NAMALWA (cell line): Measurements from ENCODE around the gene PRMT7.

Source experiments
- DNase-seq: peaks from one replicate; pipeline ENCODE4 v3.0.0-alpha.2; 2015; ENCODE audit warnings: low spot score

The PRMT7 gene

DNA sequence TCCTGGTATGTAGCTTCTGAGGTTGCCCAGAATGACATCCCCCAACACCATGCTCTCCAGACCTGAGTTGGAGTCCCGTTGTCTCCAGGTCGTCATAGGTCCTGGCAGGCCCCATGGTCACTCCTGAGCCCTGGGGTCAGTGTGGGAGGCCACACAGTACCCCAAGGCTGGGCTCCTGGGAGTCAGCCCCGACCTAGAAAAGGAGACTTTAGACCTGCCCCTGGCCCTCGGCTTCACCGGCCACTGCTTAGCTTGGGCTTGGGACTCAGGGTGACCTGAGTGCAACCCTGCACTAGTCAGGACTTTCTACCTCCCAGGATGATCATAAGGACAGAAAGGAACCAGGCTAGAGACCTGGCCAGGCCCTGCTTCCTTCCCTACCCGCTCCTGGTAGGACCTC, 65.8 kb downstream of the PRMT7 start:
- no peak for DNase-seq

DNA sequence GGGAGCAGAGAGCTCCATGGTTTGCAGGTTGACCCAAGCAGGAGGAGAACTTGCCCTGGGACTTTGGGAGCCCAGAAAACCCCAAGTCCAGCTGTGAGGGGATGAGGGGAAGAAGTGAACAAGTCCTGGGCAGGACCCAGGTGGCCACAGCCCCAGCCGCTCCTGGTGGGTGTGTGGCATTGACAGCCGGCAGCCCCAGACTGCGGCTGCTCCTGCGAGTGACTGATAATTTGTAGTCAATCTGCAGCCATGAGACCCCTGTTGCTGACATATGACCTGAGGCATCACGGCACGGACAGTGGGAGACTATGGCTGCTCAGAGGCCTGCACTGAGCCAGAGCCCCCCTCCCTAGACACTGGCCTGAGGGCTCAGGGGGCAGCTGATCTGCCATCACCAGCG, 66.4 kb downstream of the PRMT7 start:
- no peak for DNase-seq

DNA sequence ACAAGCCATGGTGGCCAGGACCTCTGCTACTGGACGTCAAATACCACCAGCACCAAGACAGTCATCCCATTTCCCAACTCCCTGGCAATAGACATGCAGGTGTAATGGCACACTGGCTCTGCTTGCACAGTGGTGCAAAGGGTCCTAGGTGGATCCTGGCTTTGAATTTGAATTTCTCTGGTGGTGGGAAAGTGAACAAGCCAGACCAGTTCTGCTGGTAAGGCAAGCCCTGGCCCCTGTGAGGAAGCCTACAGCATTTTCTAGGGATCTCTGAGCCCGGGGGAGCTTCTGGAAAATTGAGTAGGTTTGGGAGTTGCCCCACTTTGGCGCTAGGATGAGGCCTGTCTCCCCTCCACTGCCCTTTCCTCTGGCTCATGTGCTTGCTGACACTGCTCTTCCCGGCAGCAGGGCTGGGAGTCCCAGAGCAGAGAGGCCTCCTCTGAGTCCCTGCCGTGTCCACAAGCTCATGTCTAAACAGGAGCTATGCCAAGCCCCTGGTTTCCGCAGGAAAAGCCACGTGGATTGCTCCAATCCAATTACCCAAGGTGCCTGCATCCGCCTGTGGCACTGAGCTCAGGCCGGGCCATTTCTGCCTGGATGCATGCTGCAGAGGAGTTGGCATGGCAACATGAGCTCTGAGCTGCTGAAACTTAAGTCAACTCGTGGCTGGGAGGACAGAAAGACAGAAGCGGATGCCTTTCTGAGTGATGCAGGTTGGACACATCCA, 67.0 kb downstream of the PRMT7 start:
- DNase-seq = no peak

DNA sequence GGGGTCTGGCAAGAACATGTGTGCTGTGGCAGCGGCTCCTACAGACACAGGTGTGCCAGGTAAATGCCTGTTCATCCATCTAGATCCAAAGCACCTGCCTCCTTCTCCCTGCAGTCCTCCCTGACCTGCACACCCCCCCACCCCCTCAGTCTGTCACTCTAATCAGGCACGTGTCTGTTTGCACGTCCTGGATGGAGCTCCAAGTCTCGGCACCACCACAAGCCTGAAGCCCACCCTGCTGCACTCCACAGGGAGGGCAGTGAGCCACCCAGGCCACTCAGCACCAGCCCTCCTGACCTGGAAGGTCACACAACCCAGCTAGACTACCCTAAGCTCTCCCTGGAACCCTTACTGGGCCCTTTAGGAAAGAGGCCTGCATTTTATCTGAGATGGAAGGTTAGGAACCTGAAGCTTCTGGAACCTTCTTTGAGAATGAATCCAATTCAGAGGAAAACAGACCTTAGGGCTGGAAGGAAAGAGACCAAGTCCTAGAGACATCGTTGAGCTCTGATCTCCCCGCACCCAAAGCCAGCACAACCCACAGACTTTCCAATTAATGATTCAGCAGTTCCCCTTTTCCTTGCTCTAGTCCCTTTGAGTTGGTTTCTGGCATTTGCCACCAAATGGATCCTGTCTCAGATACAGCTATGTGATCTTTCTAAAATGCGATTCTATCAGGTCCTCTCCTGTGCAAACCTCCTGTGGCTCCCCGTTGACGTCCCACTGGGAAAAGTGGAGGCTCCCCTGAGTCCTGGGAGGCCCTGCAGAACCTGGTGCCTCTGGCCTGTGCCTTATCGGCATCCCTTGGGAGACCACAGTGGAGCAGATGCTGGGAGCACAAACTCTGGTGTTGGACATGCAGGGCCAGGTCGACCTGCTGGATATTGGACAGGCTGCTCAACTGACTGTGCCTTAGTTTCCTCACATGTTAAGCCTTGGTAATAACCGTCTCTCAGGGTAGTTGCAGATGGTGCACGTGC, 67.9 kb downstream of the PRMT7 start:
- DNase-seq = no peak

DNA sequence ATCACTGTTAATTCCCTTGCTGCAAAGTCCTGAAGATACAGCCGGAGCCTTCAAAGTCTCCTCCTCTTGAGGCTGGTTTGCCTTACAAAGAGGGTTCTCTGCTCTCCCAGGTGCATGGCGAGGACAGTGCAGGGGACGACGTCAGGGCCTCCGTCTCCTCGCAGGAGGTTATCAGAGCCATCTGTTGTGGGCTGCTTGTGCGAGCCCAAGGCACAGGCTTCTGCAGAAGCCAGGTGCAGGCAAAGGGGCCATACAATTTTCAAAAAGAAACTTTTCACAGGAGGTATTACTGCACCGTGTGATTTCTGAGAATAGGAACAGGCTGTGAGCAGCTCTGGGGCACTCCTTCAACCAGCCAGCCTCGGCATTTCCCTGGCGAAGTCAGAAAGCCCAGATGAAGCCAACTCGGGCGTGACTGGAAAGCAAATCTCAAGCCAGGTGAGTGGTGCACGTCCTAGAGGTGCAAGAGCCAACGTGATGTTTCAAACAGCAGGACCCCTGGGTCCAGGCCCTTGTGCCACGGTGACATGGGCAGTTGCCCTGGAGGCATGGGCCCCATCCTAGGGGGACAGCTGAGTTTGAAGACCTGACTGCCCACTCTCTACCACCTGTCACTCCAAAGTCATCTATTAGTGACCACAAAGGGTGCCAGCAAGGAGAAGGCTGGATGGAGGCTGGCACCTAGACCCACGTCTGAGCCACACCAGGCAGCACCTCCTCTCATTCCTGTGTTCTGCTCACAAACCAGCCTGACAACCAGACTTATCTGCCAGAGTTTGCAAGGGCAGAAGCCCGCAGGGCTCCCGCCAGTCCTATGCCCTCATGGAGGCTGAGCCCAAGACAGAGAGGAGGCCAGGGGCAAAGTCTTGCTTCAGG, 68.9 kb downstream of the PRMT7 start:
- DNase-seq = peak; percentile 62

DNA sequence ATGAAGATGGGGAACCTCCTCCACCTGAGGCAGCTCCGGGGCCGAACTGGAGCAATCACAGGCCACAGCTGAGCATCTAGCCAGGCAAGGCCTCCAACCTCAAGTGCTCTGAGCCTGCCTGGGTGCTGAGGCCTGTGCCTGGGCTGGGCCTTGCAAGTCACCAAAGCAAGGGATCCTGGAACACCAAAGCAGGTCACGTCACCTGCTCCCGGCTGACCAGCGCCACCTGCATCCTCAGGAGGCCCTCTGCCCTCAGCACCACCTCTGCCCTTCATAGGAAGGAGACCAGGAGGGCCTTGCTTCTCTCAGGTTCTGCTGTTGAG, 69.5 kb downstream of the PRMT7 start:
- DNase-seq = no peak

DNA sequence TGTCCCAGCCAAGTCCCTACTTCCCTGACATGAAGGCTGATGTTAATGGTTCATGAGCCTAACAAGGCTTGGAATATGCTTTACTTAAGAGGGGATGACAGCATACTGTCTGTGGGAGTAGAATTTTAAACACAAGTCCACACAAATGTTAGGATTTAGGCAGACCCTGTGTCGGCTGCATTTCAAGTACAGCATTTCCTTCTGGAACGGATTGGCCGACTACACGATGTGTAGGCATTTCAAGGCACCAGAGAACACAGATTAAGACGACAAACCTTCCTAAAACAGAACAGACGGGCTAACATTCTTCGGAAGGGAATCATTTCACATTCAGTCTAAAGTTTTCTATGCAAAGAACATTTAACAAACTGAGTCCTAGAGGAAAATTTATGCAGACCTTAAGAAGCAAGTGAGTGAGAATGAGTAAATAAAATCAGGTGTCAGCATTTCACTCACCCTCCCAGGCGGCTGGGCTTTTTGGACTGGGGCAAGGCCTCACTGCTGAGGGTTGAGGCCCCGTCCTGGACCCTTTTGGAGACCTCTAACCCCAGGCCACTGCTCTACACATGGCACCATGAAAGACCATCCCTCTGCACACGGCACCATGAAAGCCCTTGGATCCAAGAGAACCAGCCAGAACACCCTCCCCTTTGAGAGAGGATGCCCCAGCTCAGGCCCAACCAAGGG, 70.0 kb downstream of the PRMT7 start:
- DNase-seq = no peak

DNA sequence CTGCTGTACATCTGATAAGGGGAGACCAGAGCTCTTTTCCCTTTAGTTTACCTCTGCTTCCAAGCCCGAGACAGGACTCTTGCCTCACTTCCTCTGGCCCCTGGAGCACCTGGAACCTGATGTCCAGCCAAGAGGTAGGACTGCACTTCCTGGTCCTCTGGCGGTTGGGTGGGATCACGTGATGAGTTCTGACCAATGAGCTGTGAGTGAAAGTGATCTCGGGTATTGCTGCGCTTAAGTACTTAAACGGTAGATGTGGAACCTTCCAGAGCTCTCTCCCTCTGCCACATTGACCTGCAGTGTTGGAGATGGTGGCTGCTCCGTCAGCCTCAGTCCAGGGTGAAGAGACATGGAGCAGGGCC, 70.5 kb downstream of the PRMT7 start:
- DNase-seq = no peak

DNA sequence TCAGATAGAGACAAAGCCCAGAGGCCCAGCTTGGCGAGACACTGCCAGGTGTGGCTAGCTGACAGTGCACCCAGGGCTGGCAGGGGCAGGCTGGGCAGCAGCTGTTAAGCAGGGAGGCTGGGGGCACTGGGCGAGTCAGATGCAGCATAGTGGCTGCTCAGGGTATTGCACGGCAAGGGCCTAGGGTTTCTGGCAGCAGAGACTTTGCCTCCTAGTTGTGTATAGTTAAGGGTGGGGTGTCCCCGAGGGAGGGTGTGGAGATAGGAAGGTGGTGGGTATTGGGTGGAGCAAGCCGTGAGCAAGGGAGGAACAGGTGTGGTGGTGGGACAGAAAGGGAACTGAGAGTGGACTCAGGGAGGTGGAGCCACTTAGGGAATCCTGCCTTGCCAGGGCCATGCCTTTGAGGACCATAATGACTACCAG, 71.5 kb downstream of the PRMT7 start:
- peak; percentile 57 for DNase-seq

DNA sequence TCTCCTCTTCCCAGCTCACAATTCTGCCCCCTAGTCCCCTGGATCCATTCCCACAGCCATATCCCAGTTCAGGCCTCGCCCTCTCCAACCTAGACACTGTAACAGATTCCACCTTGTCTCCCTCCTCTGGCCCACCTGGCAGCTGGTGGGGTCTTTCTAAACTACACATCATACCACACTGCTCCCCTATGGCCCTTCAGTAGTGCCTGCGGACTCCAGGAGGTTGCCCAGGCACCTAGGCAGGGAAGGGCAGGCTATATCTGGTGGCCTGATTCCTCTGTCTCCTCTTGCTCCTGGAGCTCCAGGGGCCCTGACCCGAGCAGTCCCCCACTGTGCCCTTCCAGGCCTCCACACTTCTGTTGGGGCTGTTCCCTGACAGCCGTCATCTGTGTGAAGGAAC, 73.0 kb downstream of the PRMT7 start:
- no peak for DNase-seq

DNA sequence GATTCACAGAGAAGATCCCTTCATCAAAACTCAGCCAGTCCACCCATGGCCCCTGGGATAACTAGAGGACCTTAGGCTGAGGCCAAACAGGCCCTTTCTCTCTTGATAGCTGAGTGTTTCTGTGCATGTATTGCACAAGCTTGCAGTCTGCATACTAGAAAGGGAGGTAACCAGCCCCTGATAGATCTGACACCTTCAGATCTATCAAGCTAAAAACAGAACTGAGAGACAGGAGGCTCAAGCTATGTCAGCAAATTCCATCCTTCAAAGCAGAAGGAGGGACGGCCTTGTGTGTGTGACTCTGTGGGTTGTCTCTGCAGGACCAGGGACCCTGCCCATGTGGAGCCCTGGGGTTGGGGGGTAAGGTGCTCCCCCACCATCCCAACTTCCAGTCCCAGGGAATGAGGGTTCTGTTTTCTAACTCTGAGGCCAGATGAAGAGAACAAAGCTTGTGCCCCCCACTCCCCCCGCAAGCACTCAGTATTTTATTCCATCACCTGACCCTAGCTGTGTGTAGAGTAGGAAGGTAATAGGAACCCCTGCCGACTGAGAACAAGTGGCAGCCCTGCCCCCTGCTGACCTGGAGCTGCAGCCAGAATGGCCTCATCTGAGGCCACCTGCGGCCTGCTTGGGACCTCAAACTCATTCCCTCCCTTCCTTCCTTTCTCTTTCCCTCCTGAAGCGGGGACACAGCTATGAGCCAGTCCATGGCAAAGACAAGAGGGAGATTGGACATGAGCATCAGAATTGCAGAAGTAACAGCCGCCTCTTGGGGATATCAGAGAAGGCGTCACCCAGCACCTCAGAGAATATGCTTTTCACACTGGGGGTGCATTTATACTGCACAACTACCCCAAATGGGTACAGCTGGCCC, 73.7 kb downstream of the PRMT7 start:
- DNase-seq = no peak

DNA sequence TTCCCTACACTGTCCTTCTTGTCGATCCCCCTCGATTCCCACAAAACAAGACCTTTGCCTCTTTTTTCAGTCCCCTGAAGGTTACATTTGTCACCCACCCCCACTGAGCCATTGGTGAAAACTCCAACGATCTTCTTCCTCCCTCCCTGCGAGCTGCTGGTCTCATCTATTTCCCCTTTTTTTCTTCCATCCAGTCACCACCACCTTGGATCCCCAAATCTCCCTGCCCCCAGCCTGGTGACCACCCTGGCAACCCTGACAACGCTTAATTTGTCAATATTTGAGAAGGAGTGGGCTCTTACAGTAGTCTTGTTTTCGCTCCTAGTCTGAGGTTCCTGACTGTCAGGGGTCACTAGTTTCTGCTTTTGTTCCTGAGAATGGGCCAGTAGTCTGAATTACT, 74.6 kb downstream of the PRMT7 start:
- DNase-seq = no peak

DNA sequence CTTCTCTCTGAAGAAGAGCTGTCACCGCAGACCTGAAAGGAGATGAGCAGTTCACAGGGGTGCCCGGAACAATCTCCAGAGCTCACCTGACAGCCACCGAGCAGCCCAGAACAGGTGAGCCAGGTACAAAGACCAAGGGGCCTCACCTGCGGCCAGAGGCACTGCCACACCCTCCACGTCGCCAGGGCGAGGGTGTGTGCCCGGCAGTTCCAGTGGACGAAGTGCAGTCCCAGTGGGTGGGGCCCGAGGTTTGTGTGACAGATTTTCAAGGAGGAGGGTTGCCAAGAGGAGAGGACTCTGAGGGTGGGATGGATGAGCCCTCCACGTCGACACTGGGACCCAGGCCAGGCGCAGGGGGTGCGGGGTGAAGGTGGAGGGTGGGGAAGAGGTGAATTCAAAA, 75.8 kb downstream of the PRMT7 start:
- DNase-seq = no peak

DNA sequence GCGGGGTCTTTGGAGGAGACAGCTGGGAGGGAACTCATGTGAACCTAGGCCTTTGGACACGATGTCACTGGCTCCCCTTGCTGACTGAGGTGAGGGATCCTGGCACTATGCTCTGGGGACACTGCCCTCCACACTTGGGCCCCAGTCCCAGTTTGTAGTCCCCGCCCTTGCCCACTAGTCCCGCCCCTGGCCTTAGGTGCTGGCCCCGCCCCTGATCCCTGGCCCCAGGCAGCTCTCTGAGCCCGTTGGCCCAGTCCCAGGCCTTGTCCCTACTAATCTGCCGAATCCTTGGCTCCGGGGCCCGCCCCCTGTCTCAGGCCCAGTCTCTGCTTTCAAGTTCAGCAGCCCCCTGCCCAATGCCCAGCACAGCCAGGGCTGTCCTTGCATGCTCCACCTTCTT, 76.5 kb downstream of the PRMT7 start:
- no peak for DNase-seq

DNA sequence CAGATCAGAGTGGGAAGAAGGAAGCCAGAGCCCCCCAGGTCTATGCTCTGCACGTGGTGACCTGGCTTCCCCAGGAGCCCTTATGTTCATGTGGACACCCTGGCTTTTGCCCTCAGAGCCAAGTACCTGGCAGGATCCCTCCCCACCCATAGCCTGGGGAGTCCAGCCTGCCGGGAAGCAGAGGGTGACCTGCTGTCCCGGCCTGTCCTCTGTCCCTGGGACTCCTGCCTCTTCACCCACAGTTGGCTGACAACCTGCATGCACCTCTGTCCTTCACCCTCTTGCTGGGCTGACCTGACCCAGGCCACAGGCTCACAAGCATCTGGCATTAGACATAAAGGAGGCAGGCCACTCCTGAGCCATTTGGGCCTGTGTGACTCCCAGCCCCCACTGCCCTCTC, 77.3 kb downstream of the PRMT7 start:
- no peak for DNase-seq

DNA sequence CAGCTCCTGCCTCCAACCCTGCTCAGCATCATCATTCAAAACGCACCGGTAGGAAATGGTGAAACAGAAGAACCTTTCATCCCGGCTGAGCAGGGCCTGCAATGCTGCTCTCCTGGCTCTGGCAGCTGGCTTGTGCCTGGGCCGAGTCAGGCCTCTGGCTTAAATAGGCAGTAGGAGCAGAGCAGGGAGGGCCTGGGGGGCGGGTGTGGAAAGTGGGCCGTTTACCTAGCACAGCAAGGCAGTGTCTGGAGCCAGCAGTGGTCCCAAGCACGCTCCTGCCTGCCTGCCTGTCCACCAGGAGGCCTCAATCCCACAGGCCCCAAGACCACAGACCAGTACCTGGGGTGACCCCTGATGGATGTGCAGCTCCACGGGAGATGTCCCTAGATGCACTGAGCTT, 78.2 kb downstream of the PRMT7 start:
- no peak for DNase-seq

DNA sequence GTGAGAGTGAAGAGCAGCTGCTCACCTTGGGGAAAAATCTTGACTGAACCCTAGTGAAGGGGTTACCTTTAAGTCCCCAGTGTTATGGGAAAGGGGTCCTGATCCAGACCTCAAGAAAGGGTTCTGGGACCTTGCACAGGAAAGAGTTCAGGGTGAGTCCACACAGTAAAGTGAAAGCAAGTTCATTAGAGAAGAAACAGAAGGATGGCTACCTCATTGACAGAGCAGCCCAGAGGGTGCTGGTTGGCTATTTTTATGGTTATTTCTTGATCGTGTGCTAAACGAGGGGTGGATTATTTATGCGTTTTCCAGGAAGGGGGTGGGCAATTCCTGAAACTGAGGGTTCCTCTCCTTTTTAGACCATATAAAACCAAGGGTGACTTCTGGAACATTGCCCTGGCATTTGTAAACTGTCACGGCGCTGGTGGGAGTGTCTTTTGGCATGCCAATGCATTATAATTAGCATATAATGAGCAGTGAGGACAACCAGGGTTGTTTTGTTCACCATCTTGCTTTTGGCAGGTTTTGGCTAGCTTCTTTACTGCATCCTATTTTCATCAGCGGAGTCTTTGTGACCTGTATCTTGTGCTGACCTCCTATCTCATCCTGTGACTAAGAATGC, 79.0 kb downstream of the PRMT7 start:
- DNase-seq = no peak

DNA sequence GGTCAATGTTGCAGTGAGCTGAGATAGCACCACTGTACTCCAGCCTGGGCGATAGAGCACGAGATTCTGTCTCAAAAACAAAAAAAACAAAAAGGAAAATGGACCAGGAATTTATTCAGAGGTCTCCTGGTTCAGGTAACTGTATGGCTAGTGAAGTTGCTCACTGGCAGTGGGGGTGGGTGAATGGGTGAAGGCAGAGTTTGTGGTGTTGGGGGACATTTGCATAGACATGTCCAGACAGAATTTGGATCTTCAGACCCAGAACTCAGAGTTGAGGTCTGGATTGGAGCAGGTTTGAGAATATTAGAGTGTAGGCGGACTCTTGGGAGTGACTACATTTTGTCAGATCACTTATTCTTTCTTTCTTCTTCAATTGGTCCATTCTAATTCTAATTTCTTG, 82.5 kb downstream of the PRMT7 start:
- no peak for DNase-seq

DNA sequence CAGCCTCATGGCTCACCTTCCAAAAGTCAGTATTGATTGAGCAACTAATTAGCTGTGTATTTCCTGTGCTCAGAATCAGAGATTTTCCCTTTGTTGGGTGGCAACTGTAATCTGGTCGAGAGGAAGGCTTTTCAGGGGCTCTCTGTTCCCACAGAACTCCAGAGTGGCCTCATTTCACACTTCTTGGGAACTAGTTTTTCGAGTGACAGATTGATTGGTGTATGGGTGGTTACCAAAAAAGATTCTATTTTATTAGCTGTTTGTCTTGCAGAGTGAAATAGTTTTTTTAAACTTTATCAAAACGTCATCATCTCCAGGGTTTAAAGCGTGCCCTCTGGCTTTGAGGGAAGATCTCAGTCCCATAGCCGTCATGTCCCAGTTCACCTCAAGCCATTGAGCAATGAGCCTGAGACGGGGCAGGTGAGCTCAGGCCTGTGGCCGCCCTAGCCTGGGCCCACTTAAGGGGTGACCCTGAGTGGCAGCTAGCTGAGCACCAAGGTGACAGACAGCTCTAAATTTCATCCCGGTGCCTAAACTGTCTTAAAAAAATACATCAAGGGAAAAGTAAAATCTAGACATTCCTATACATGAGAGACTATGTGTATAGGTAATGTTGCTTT, 84.5 kb downstream of the PRMT7 start:
- DNase-seq = no peak

DNA sequence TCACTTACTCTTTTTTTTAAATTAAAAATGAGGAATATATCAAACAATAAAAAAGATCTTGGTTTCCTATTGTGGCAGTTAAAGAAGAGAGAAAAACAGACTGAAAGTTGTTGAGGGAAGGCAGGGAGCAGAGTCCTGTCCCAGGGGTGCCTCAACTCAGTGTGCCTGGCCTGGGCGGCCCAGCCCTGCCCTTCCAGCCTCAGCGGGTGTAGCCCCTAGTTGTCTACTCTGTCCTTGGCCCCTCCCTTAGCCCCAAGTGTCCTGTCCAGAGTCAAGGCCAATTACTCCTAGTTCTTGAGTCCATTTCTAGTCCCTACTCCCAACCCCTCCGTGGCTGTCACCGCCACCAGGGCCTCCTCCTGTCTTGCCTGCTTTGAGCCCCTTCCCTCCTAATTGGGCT, 85.0 kb downstream of the PRMT7 start:
- DNase-seq = no peak
